HG02678 (cell line): Measurements from ENCODE around the gene PLCG1.

Experiments used
- ATAC-seq: cut with Tn5 transposase; IDR thresholded peaks from one replicate; pipeline ENCODE4 v1.9.1; 2021; ENCODE audit warnings: mild to moderate bottlenecking, moderate library complexity; ENCODE audit not compliant: unreplicated experiment

Gene PLCG1

GRCh38 chr20:41178495-41178894 lies 41.2 kb downstream of the PLCG1 start:
- no peak for ATAC-seq

- no peak for ATAC-seq
These were observed 41.6 kb downstream of the PLCG1 start for GRCh38 chr20:41178904-41179432.

- no peak for ATAC-seq
These were observed 42.6 kb downstream of the PLCG1 start for GRCh38 chr20:41179961-41180360.

- ATAC-seq: no peak
These were observed 43.4 kb downstream of the PLCG1 start for GRCh38 chr20:41180599-41181333.

GRCh38 chr20:41181567-41181966 lies 44.2 kb downstream of the PLCG1 start:
- ATAC-seq: no peak

GRCh38 chr20:41182296-41183212 lies 45.2 kb downstream of the PLCG1 start:
- ATAC-seq: no peak

GRCh38 chr20:41183391-41183790 lies 46.0 kb downstream of the PLCG1 start:
- no peak for ATAC-seq

GRCh38 chr20:41183831-41184230 lies 46.5 kb downstream of the PLCG1 start:
- no peak for ATAC-seq

- ATAC-seq: no peak
These were observed 47.8 kb downstream of the PLCG1 start for GRCh38 chr20:41185013-41185757.

- ATAC-seq: no peak
These were observed 50.3 kb downstream of the PLCG1 start for GRCh38 chr20:41187668-41188067.

GRCh38 chr20:41191562-41192500 lies 54.5 kb downstream of the PLCG1 start:
- no peak for ATAC-seq

- no peak for ATAC-seq
These were observed 55.2 kb downstream of the PLCG1 start for GRCh38 chr20:41192575-41192974.

GRCh38 chr20:41196653-41197225 lies 59.4 kb downstream of the PLCG1 start:
- ATAC-seq: no peak

GRCh38 chr20:41198443-41198842 lies 61.1 kb downstream of the PLCG1 start:
- ATAC-seq: no peak

GRCh38 chr20:41200446-41201202 lies 63.3 kb downstream of the PLCG1 start:
- no peak for ATAC-seq

GRCh38 chr20:41201760-41202159 lies 64.4 kb downstream of the PLCG1 start:
- ATAC-seq: no peak

- no peak for ATAC-seq
These were observed 65.1 kb downstream of the PLCG1 start for GRCh38 chr20:41202426-41202825.

- no peak for ATAC-seq
These were observed 66.3 kb downstream of the PLCG1 start for GRCh38 chr20:41203660-41204059.
